Measurements from ENCODE around the gene GAPVD1. TPM values are rescaled to one million over a fixed set of nuclear protein-coding genes. Genes with fewer than 3 reads are reported as not detected.
"Not testable (repeated sequence)": the region's sequence is repeated elsewhere in the genome, so short reads cannot be mapped to it uniquely, and the experiment has no call there.

The GAPVD1 gene
- total RNA-seq, 1 donor from 2014 or later, result 49.2 TPM

- peak; percentile 25 to 68 for DNase-seq (ENCODE audit: low read depth in 2 of 2)
These were observed 5.7 kb upstream of the GAPVD1 start for GRCh38 chr9:125255781-125256391.

GRCh38 chr9:125258160-125258785, 3.4 kb upstream of the GAPVD1 start:
- DNase-seq (ENCODE audit: low read depth in 2 of 2), result no peak

- DNase-seq (ENCODE audit: low read depth in 2 of 2), result no peak
These were observed 2.6 kb upstream of the GAPVD1 start for GRCh38 chr9:125258832-125259534.

- no peak for DNase-seq (ENCODE audit: low read depth in 2 of 2)
These were observed 1.1 kb upstream of the GAPVD1 start for GRCh38 chr9:125260561-125260960.

- peak; percentile 24 to 45 for DNase-seq (ENCODE audit: low read depth in 2 of 2)
These were observed 817 bp downstream of the GAPVD1 start for GRCh38 chr9:125262294-125262991.

- DNase-seq (ENCODE audit: low read depth in 2 of 2), result peak; percentile 36 to 39
These were observed 2.4 kb downstream of the GAPVD1 start for GRCh38 chr9:125264068-125264467.

GRCh38 chr9:125268394-125269013, 6.9 kb downstream of the GAPVD1 start:
- DNase-seq (ENCODE audit: low read depth in 2 of 2), result no peak

GRCh38 chr9:125269014-125269397, 7.4 kb downstream of the GAPVD1 start:
- DNase-seq (ENCODE audit: low read depth in 2 of 2), result no peak

GRCh38 chr9:125271081-125271480, 9.5 kb downstream of the GAPVD1 start:
- DNase-seq (ENCODE audit: low read depth in 2 of 2), result no peak

GRCh38 chr9:125272697-125273096, 11.1 kb downstream of the GAPVD1 start:
- DNase-seq (ENCODE audit: low read depth in 2 of 2), result no peak

GRCh38 chr9:125276771-125277170, 15.1 kb downstream of the GAPVD1 start:
- no peak for DNase-seq (ENCODE audit: low read depth in 2 of 2)

GRCh38 chr9:125277411-125277810, 15.8 kb downstream of the GAPVD1 start:
- no peak for DNase-seq (ENCODE audit: low read depth in 2 of 2)

GRCh38 chr9:125280945-125281344, 19.3 kb downstream of the GAPVD1 start:
- no peak for DNase-seq (ENCODE audit: low read depth in 2 of 2)

GRCh38 chr9:125284855-125285254, 23.2 kb downstream of the GAPVD1 start:
- peak in 1 of 2 donors; percentile 5 for DNase-seq (ENCODE audit: low read depth in 2 of 2)

- not testable (repeated sequence) for DNase-seq (ENCODE audit: low read depth in 2 of 2)
These were observed 25.4 kb downstream of the GAPVD1 start for GRCh38 chr9:125286935-125287433.

- DNase-seq (ENCODE audit: low read depth in 2 of 2), result no peak
These were observed 31.5 kb downstream of the GAPVD1 start for GRCh38 chr9:125293134-125293533.

GRCh38 chr9:125295657-125296056, 34.0 kb downstream of the GAPVD1 start:
- no peak for DNase-seq (ENCODE audit: low read depth in 2 of 2)

GRCh38 chr9:125296843-125297372, 35.3 kb downstream of the GAPVD1 start:
- DNase-seq (ENCODE audit: low read depth in 2 of 2), result peak in 1 of 2 donors; percentile 3

- DNase-seq (ENCODE audit: low read depth in 2 of 2), result no peak
These were observed 36.3 kb downstream of the GAPVD1 start for GRCh38 chr9:125297917-125298316.

GRCh38 chr9:125302241-125302640, 40.6 kb downstream of the GAPVD1 start:
- no peak for DNase-seq (ENCODE audit: low read depth in 2 of 2)

GRCh38 chr9:125304273-125304672, 42.6 kb downstream of the GAPVD1 start:
- no peak for DNase-seq (ENCODE audit: low read depth in 2 of 2)
